ENCODE data around the gene NUDCD2.

The NUDCD2 gene

DNA sequence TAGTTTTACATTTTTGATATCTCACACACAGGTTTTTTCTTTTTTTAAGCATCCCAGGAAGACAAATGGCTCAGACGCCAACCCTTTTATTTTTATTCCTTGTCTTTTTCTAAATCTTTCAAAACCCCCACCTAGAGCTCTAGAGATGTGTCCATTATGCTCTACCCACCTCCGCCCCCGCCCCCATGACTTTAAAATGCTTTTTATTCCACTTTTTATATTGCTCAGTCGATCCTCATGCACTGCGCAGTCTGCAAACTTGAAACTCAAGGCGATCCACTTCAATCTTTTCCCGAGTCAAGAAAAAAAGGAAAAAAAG, 45.1 kb upstream of the NUDCD2 start:
- Histone ChIP-seq H2AFZ (ENCODE audit: low read length) (no peak overlapping the region), H3K4me3 (ENCODE audit: low read depth, low read length, poor library complexity, severe bottlenecking) (peak overlapping the region; percentile 83), H3K27ac (ENCODE audit: low read depth, low read length, poor library complexity, severe bottlenecking) (peak overlapping the region; percentile 79), H3K9me3 (ENCODE audit: low read length) (no peaks in the 10 kb centered on the region), H3K27me3 (ENCODE audit: insufficient read depth, low read length) (no peaks in the 10 kb centered on the region), H4K20me1 (ENCODE audit: insufficient read depth, low read length) (no peaks in the 10 kb centered on the region), H3K9me2 (ENCODE audit: low read depth, low read length) (no peaks in the 10 kb centered on the region), H3F3A (ENCODE audit: insufficient read depth, low read length) (no peaks in the 10 kb centered on the region), H3K79me2 (ENCODE audit: insufficient read depth, low read length) (peaks cover 42% of the 10 kb centered on the region), H3K9ac (ENCODE audit: low read length) (peak overlapping the region; percentile 74), H3K4me1 (ENCODE audit: insufficient read depth, low read length, severe bottlenecking) (peaks cover 63% of the 10 kb centered on the region), H3K36me3 (ENCODE audit: insufficient read depth, low read length) (no peaks in the 10 kb centered on the region), H3K4me2 (ENCODE audit: low read length) (peak overlapping the region; percentile 85)
- TF ChIP-seq, protein P1, sequence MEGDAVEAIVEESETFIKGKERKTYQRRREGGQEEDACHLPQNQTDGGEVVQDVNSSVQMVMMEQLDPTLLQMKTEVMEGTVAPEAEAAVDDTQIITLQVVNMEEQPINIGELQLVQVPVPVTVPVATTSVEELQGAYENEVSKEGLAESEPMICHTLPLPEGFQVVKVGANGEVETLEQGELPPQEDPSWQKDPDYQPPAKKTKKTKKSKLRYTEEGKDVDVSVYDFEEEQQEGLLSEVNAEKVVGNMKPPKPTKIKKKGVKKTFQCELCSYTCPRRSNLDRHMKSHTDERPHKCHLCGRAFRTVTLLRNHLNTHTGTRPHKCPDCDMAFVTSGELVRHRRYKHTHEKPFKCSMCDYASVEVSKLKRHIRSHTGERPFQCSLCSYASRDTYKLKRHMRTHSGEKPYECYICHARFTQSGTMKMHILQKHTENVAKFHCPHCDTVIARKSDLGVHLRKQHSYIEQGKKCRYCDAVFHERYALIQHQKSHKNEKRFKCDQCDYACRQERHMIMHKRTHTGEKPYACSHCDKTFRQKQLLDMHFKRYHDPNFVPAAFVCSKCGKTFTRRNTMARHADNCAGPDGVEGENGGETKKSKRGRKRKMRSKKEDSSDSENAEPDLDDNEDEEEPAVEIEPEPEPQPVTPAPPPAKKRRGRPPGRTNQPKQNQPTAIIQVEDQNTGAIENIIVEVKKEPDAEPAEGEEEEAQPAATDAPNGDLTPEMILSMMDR (IDR thresholded peaks at IDR 0.05; ENCODE audit: low read length): no peak
- TF ChIP-seq EZH2 (IDR thresholded peaks at IDR 0.05; ENCODE audit: borderline replicate concordance, low read length): no peak

DNA sequence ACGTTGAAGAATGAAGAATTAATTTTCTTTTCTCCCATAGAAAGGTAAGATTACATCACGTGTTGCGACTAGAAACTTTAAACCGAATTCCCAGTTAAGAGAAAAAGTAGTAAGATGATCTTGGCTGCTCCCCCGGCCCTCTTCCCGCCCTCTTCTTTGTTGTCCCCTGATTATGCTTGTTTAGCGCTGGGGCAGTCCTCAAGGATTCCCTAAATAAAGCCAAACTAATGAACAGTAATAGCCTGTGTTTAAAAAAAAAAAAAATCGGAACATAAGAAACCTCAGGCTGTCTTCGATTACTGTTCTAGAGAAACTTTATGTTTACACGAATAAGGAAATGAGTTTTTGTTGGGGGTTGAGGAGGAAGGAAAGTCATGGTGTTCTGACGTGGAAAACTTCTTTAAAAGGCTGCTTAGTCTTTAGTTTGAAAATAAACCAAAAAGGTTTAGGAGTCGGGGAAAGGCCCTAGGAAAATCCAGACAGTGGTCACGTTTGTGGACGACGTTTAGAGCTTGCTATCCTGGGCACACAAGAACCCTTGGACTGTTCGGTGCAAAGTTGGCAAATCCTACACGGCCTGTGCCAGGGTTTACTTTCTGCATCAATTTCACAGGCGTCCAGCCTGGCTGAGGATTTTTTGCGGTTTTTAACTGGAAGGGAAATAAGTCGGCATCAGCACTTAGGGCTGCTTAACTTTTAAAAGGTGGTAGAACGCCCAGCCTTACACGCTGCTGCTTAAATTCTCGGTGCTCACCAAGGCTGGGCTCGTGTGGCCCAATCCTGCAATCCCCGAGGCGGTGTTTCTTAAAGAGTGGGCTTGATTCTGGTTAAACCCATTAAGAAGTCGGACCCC, 44.4 kb upstream of the NUDCD2 start:
- H3K9ac ChIP-seq (ENCODE audit: low read length): peak overlapping the region; percentile 74
- H3K9me3 ChIP-seq (ENCODE audit: low read length): no peaks in the 10 kb centered on the region
- peak overlapping the region; percentile 79 for H3K27ac ChIP-seq (ENCODE audit: low read depth, low read length, poor library complexity, severe bottlenecking)
- peak overlapping the region; percentile 85 for H3K4me2 ChIP-seq (ENCODE audit: low read length)
- H3K36me3 ChIP-seq (ENCODE audit: insufficient read depth, low read length): no peaks in the 10 kb centered on the region
- H3K4me1 ChIP-seq (ENCODE audit: insufficient read depth, low read length, severe bottlenecking): peaks cover 56% of the 10 kb centered on the region
- no peaks in the 10 kb centered on the region for H3F3A ChIP-seq (ENCODE audit: insufficient read depth, low read length)
- no peaks in the 10 kb centered on the region for H3K9me2 ChIP-seq (ENCODE audit: low read depth, low read length)
- H3K4me3 ChIP-seq (ENCODE audit: low read depth, low read length, poor library complexity, severe bottlenecking): peak overlapping the region; percentile 83
- H4K20me1 ChIP-seq (ENCODE audit: insufficient read depth, low read length): no peaks in the 10 kb centered on the region
- no peak for TF ChIP-seq EZH2 (IDR thresholded peaks at IDR 0.05; ENCODE audit: borderline replicate concordance, low read length)
- TF ChIP-seq, protein P1 (IDR thresholded peaks at IDR 0.05; ENCODE audit: low read length): no peak
- peak overlapping the region; percentile 89; the same call in 1 of the 2 replicates for H2AFZ ChIP-seq (ENCODE audit: low read length)
- no peaks in the 10 kb centered on the region for H3K27me3 ChIP-seq (ENCODE audit: insufficient read depth, low read length)
- H3K79me2 ChIP-seq (ENCODE audit: insufficient read depth, low read length): peaks cover 35% of the 10 kb centered on the region

DNA sequence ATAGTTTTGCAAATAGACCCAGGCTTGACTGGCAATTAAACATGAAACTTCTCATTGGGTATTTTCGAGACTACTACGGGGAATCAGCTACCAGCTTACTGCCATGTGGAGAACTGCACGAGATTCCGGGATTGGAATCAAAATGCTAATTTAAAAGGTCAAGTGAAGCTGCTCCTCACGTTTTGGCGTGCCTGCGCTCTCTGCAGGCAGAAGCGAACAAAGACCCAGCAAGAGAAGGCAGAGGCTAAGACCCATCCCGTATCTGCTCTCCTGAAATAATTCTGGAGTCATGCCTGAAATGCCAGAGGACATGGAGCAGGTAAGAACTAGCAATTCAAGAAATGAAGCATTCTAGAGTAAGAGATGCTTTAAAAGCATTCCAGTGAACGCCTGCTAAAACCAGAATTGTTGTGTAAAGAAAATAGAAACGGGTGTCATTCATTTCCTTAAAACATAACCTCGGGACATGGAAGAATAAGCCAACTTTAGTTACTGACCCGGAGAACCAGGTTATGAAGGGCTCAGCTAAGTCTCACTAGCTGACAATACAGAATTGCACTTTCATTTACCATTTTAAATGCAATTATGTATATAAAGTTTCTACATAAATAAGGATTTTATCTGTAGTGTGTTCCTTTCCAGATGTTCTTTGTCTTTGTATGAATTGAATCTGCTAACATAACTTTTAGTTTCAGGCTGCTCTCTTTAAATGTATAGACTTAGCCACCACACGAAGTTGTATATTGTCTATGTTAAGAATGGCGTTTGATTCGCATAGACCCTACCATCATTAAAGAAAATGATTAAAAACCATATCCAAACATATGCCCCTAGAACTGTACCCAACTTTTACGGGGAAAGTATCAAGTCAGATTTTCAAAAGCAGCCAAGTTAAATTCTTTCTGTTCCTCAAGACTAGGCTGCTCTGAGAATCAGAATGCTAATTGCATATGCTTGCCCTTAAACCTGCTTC, 43.5 kb upstream of the NUDCD2 start:
- Histone ChIP-seq H3K9me3 (ENCODE audit: low read length) (no peaks in the 10 kb centered on the region), H3K4me2 (ENCODE audit: low read length) (peak overlapping the region; percentile 85), H3K9me2 (ENCODE audit: low read depth, low read length) (no peaks in the 10 kb centered on the region), H3K36me3 (ENCODE audit: insufficient read depth, low read length) (no peaks in the 10 kb centered on the region), H2AFZ (ENCODE audit: low read length) (peak overlapping the region; percentile 89), H3K27ac (ENCODE audit: low read depth, low read length, poor library complexity, severe bottlenecking) (peak overlapping the region; percentile 79), H3K27me3 (ENCODE audit: insufficient read depth, low read length) (no peaks in the 10 kb centered on the region), H3K79me2 (ENCODE audit: insufficient read depth, low read length) (peaks cover 26% of the 10 kb centered on the region), H3F3A (ENCODE audit: insufficient read depth, low read length) (no peaks in the 10 kb centered on the region), H3K4me3 (ENCODE audit: low read depth, low read length, poor library complexity, severe bottlenecking) (peak overlapping the region; percentile 83), H4K20me1 (ENCODE audit: insufficient read depth, low read length) (no peaks in the 10 kb centered on the region), H3K9ac (ENCODE audit: low read length) (peak overlapping the region; percentile 74), H3K4me1 (ENCODE audit: insufficient read depth, low read length, severe bottlenecking) (peaks cover 47% of the 10 kb centered on the region)
- TF ChIP-seq, protein P1 (IDR thresholded peaks at IDR 0.05; ENCODE audit: low read length): peak; percentile 46
- TF ChIP-seq EZH2 (IDR thresholded peaks at IDR 0.05; ENCODE audit: borderline replicate concordance, low read length): no peak
